Inflammatory macrophage treated with lipopolysaccharide for 4 hours (primary cell): ENCODE data around the gene FAM78B.

Experiments
- DNase-seq: peaks from one replicate; pipeline ENCODE4 v3.0.0-alpha.2; 2020

Gene FAM78B

DNA sequence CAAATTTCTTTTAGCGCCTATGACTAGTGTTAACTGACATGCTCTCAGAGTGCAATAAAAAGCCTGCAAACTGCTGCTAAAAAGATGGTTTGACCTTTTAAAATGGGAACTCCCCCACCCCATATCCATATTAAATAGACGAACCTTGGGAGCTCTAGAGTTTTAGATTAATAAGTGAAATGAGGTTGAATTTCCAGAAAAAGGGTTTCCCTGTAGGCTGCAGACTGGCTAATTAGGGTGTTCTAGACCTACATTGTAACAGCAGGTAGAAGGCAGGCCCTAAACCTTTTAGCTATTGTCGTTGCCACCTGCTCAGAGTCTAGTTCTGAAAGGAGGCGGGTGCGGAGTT is 2.2 kb downstream of the FAM78B start:
- DNase-seq: no peak

DNA sequence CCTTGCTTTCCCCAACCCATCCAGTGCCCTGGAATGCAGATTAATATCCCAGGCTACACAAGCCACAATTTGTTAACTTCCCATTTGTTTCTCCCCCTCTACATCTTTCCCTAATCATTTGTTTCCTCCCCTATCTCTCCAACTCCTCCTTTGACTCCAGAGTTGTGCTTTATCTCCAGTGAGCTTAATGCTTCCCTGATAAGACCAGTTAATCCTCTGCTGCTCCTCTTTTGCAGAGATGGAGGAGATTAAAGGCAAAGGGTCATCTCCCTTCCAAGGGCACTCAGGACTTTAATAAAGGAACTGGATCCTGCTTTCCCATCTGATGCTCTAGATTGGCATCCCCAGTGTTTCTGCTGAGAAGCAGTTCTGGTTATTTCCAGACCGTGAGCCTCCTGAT is 7.1 kb downstream of the FAM78B start:
- DNase-seq: no peak

DNA sequence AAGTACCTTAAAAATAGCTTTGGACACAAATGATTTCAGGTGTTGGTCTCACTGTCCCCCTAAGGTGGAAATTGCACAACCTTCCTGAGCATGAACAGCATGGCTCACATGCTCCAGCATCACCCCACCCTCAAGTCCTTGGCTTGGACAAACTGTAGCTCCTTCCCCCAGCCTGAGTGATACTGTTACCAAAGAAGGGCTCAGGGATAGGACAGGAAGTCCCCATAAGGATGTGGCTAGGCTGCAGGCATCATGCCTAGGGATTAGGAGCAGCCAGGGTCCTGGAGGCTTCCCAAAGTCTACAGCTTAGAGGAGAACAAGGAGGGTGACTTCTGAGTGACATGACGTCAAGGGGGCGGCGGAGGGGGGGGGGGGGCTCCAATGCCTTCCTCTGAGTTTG is 10.1 kb downstream of the FAM78B start:
- no peak for DNase-seq

DNA sequence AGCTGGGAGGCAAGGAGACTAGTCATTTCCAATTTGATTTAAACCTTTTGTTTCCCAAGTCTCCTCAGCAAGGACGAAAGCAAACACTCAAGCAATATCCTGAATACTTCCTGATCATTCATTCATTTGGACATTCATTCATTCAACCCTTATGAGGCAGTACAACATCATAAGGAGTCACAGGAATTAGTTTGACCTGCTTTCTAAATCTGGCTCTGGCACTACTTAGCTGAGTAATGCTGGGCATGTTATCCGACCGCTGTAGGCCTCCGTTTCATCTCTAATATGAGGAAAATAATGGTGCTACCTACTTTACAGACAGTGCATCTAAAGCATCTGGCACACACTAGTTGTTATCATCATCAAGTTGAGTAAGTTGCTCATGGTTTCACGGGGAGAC is 11.7 kb downstream of the FAM78B start:
- no peak for DNase-seq

DNA sequence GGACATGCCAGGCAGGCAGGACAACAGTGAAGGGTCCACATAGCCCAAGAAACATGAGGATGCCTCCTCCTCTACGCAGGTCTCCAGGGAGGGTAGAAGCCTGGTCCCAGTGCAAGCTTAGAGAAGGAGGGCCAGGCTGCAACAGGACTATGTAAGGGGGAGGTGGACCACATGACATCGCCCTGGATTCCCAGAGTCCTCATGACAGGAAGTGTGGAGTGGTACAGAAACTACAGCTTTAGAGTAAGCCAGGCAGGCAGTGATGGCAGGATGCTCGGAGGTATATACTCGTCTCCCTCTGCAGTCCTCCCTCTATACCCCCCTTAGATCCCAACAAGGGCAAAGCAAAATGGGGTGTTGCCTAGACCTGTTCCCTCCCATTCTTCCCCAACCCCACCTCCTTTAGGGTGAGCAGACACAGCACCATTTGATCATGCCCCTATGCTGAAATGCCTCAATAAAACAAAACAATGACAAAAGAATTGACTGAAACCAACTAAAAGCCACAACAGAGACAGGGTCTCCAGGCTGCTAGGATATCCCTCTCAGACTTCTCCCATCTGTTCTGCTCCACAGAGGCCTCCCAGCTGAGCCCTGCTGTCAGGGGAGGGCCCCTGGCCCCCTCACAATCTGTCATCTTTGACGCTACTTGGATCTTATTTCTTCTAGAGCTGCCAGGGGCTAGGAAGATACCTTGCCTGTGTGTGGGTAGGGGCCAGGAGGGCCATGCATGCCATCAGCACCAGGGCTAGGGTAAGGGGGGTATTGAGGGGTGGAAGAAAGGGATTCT is 13.1 kb downstream of the FAM78B start:
- no peak for DNase-seq

DNA sequence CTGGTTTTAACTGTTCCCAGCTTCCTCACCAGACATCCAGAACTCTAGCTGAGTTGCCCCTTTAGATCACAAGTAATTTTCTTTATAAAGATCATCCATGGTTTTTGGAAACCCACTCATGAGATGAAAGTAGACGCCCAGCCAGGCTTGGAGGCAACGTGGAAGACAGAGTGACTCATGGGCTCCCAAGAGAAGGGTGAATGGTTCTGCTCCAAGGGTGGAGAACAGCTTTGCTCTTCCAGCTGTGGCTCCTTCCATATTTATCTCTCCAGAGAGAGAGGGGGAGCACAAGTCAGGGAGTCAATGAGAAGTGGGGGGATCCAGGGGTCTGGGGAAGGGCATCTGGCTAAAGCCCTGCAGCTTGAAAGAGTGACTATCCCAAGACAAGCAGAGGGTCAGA is 13.8 kb downstream of the FAM78B start:
- DNase-seq: no peak

DNA sequence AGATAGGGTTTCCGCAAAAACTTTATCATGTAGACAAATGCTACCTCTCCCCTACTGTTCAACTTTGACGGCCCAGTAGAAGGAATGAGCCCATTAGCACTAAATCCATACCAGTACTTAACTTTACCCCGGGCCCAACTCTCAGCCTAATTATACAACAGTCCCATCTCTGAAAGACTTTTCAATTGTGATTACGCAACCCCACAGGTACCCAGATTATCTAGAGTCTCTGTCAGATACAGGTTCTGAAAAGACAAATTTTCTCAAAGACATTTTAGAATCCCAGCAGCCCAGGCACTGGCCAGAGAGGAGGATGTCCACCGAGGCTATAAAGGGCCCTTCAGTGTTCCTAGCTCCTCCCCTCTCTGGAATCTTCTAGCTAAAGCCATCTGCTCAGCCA is 15.0 kb downstream of the FAM78B start:
- DNase-seq: no peak

DNA sequence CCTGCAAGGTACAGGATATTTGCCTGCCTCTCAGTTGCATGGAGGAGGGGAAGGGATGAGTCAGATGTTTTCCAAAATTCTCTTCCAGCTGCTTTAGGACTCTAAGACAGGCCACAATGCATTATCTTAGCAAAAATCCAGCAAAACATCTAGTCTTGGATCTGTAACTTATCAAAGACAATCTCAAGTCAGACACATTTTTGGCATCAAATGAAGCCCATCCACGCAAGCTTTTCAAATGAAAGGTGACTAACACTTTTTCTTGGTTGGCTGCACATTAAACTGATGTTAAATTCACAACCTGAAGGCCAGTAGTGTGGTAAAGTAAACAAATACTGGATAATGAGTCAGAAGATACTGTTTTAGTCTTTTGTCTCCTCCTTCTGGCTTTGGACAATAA is 21.3 kb downstream of the FAM78B start:
- no peak for DNase-seq

DNA sequence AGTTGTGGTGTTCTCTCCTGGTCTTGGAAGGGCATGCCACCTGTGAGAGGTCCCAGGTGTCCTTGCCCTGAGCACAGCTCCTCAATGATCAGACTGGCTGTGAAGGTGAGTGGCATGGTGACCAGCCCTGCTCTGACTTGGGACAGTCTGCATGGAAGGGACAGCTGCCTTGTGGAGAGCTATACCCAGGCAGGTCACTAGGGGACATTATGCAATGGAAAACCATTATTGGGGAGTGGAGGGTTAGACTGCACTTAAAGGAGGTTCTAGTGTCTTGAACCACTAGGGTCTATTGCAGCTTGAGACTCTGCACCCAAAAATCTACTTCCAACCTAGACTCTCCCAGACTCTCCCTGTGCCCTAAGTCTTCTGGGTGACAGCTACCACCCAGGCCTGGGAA is 24.8 kb downstream of the FAM78B start:
- no peak for DNase-seq

DNA sequence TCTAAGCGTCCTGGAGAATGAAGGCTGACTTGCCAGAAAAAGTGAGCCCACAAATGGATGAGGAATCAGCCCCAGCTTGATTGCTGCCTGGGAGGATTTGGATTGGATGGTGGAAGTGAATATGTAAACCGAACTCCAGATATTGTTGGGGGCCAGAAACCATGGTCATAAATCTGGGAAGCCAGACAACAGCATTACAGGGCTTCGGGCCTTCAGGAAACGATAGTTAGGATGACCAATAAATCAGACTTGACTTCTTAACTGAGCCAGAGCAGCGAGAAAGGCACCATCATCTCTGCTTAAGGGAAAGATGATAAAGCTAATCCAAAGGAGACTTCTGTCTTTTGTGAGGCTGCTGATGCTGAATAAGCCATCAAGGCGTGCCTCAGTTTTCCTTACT is 26.6 kb downstream of the FAM78B start:
- no peak for DNase-seq

DNA sequence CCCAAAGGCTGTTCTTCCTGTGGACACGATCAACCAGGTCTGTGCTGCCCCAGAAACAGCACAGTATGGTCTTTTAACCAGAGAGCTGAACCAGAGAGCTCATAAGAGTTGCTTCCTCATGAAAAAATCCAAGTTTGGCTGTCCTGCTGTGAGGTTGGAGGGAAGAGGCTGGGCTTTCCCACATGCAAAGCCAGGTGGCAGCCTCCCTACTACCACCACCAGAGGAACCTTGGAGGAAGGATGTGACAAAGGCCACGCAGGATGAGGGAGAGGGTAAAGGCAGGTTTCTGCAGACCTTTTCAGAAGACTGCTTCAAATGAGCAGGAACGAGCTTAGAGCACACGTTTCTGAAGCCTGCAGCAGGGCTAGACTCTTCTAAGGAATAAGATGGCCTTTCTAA is 27.1 kb downstream of the FAM78B start:
- DNase-seq: no peak

DNA sequence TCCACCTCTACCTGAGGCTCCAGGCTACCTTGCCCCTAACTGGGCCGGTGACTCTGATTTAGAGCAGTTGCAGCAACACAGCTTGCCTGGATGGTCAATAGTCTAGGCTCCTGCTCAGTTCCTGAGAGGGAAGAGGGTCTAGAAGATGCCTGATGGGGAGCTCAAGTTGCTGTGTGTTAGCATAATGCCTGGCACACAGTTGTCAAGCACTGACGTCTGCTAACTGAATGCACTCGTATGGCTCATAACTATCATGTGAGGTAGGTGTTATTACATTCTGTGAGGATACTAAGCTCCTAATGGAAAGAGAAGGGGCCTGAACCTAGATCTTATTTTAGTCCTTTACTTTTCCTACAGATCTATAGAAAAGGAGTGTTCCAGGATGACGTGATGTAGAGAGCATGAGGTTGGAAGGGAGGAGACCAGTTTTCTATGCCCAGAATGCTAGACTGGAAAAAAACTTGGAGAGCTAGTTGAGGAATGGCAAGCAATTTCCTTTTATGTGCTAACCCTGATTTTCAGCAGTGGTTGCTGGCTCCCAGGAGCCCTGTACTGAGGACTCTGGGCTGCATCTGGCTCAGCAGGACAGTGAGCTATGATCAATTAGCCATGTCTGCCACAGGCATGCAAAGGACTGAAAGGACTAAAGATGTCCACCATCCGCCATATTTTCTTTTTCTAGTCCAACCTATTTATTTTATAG is 30.0 kb downstream of the FAM78B start:
- DNase-seq: no peak

DNA sequence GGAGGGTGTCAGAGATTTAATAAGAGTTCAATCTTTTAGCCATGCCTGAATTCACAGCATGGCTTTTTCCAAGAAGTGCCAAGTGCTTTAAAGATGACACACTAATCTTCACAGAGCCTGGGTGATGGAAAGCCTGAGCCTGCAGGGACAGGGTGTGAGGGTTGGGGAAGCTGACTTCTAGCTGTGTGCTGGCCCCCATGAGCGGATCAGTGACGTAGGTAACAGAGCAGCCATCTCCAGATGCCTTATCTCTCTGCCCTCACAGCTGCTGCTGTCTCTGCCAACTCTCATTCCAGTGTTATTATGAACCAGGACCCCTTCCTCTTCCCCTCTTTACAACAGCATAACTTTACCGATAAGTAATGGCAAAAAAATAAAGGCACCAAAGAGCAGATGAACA is 30.6 kb downstream of the FAM78B start:
- no peak for DNase-seq

DNA sequence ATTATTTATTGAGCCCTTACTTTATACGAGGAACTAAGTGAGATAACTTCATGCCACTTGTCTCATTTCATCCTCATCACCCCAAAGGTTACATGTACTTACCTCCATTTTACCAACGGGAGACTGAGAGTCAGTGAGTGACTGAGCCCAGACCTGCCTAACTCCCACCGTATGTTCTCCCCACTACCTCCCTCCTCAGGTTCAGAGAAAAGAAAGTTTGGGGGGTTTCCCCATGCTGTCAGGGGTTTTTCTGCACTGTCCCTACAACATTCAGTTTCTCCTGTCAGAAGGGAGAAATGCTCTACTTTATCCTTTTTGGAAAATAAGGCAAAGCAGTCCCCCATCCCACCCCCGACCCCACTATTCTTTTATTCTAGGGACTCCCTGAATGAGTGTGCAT is 32.9 kb downstream of the FAM78B start:
- no peak for DNase-seq

DNA sequence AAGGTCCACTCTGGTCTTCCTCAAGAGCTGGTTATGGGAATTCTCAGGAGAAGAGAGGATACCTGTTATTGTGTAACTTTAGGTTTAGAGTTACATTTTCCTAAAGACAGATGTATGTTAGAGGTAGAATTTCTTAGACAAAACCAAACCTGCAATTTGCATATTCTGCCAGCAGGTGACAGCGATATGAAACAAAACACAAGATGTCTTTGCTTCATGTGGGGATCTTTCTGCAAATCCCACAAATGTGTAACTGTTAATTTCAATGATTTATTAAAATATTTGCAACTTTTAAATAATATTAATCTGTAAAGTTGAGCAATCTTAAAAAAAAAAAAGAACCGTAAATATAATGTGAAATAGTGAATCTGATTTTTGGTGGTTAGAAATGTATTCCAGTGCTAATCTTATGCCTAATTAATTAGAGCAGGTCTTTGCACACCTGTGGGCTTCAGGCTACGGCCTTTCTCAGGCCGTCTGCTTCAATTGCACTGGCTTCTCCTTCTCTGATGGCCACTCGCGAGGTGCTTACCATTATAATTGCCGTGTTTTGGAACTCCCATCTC is 33.4 kb downstream of the FAM78B start:
- DNase-seq: peak; percentile 2

DNA sequence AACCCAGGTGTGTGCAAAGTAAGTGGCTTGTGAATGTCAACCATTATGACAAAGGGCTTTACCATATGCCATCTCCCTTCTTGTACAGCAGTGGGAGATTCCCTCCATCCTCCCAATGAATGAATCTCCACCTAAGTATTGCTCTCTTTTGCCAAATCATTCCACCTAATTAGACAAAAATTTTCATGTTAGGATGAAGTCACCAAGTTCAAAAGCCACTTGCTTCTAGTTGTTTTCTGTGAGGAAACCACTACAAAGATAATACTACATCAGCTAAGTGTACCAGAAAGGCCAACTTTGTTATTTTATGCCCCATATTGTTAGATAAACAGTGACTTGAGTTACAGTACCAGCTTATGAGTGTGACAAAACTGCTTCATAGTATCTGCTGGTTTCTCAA is 34.3 kb downstream of the FAM78B start:
- DNase-seq: no peak

DNA sequence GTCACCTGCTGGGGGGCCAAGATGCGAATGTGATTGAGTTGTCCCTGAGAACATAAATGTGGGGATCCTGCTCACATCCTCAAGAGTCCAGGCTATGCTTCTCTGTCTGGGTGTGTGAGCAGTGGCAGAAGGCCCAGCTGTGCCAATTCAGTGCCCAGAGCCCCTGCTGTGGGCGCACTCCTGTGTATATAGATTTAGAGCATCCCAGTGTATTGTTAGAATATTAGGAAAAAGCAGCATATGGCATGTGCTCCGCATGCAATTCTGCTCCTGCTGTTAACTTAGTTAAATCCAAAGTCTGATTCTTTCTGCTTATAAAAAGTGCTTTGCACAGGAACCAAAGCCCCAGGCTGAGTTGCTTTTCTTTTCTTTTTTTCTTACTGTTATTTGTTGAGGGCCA is 37.8 kb downstream of the FAM78B start:
- DNase-seq: no peak

DNA sequence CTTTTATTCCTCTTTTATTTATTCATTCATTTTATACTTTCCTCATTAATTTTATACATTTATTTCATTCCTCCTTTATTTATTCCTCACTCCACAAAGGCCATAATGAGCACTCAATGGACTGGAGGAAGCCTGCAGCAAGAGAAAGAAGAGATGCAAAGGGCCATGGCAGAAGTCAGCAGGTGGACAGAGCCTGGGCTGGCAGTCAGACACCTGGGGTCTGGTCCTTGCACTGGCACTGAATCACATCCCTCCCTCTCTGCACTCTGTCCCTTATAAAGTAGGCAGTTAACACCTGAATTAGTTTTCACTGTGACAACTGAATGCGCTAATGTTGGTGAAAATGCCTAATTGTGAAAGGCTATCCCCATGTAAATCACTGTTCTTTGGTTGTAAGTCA is 38.6 kb downstream of the FAM78B start:
- DNase-seq: no peak

DNA sequence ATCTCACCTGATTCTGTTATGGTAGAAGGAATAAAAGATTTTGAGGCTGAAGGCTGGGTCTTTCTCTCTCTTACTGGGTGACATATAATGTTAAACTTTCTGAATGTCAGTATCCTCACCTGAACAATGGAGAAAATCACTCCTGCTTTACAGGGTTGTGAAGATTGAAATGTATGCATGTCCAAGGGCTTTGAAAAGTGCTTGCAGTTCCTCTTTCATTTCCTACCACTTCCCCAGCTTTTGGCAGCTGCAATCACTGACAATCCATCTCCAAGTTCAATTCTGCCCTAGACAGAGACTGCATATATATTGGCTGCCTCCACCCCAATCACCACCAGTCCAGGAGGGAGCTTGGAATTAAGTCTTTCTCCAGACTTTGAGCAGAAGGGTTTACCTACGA is 39.8 kb downstream of the FAM78B start:
- DNase-seq: no peak

DNA sequence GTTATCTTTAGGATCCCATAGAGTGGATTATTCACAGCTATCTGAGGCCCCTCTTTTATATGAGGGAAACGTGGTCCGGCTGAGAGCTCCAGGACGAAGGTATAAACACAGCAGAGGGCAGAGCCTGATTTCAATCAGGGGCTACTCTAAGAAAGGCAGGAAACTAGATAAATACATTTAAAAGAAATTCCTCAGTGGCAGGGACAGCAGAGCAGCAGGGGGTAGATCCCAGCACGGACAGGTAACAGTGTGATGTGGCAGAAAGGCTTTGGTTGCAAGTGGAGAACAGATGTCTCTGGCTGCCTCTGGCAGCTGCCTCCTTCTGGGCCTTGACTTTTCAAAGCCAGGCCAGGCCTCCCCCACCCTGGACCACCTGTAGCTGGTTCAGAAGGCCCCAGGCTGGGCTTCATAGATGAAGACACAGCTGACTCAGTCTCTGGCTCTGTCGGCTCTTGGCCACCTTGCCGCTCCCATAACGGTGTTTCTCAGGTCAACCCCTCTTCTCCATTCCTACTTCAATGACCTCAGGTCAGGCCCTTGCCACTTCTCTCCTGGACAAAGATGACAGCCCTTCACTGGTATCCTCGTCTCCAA is 43.8 kb downstream of the FAM78B start:
- no peak for DNase-seq

DNA sequence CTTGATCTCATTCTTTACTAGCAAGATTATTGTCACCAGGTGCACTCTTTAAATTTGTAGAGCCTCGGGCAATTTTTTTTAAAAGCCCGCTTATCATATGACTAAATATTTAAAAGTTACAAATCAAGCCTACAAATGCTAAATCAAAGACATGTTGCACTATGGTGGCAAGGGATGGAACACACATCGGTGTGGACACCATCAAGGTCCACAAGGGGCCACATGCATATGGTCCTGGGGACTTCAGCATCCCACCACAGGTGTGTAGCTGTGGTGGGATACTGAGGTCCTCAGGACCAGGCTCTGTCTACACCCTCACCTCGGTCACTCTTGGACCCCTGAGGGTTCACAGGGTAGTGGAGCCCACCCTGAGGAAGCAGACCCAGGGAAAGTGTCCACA is 45.8 kb downstream of the FAM78B start:
- no peak for DNase-seq

DNA sequence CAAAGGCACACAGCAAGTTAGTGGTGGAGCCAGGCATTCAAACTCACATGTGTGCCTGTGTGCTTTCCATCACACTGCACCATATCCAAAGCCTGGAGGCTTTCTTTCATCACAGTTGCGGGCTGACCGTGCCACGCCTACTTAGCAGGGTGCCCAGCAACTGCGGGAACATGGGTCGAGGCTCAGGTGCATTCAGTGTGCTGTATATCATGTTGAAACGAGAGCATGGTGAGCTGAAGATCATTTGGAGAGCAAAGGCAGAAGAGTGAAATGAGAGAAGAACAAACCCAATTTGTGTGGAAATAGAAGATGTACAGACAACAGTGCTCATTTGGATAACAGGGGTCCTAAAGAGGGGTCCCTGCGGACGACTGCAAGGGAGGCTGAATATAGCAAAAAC is 46.5 kb downstream of the FAM78B start:
- DNase-seq: no peak

DNA sequence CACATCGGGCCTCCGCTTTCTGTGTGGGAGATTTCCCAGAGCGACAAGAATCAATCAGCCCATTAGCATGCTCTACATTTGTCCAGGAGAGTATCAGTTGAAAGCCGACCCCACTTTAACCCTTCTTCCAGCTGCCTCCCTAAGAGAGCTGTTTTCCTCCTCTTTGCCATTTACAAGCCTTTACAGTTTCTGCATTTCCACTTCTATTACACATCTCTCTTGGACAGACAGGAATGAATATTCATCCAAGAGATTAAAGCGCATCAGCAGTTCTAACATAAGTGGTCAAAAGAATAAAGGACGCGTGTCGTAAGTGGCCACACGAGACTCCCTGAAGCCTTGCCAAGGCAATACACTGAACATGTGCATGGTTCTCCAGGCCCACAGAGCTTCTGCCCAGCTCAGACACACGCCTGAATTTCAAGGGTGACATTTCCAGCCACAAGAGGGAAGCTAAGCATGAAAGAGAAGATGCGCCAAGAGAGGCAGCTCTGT is 47.3 kb downstream of the FAM78B start:
- no peak for DNase-seq

DNA sequence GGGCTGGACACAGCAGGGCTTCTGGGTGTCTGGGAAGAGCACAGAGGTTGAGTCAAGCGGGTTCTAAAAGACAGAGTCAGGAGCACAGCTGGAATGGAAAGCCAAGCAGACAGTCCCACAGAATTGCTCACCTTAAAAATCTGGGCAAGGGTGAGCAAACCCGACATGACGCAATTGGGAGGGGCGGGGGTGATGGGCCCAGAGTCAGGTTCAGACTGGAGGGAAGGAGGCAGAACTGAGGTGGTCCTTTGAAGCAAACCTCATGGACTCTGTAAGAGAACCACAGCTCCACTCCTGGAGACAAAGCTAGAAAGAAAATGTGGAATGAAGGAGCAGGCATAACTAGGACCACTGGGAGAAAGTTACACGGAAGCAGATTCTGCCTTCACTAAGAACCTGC is 49.0 kb downstream of the FAM78B start:
- DNase-seq: no peak
